H1 (cell line): ENCODE results near the gene MED16. TPM values are rescaled to one million over a fixed set of nuclear protein-coding genes. Genes with fewer than 3 reads are reported as not detected.
A peak's percentile ranks its signal among the peaks of the same experiment; 100 is the strongest.

Experiments used
- CTCF ChIA-PET: fragments of 300-600 bp; sonication (Branson Sonifier 250); formaldehyde crosslinking; loops from one replicate; lab custom pipeline; 2021; ENCODE audit not compliant: partially characterized antibody; lab: Charles Lee
- POLR2A ChIA-PET: fragments of 300-600 bp; sonication (Branson Sonifier 250); formaldehyde crosslinking; loops from one replicate; lab custom pipeline; 2021; ENCODE audit warnings: inconsistent platforms; ENCODE audit not compliant: partially characterized antibody; lab: Charles Lee
- DNase-seq, 2 experiments: peaks; one replicate each; pipeline versions ENCODE4 v3.0.0 to v3.0.0-alpha.2; 2010 to 2022; ENCODE audit warnings: low spot score in 2 of 2, low read depth in 1 of 2, mixed read lengths in 1 of 2
- FAIRE-seq: peaks from 2 replicates; lab custom pipeline; 2011; peaks lifted over from hg19 to GRCh38; lab: Jason Lieb, UNC
- H2AFZ ChIP-seq: 2 replicates; pipeline ENCODE4 v1.8.1; 2012; ENCODE audit warnings: low read length, inconsistent platforms
- H2AK5ac ChIP-seq: 2 replicates; pipeline ENCODE4 v1.6.1; 2013; ENCODE audit warnings: low read depth, low read length
- H2BK120ac ChIP-seq: replicated peaks from 2 replicates; pipeline ENCODE3; 2013; ENCODE audit warnings: low read depth, low read length, inconsistent platforms
- H2BK12ac ChIP-seq: 2 replicates; pipeline ENCODE4 v1.6.1; 2013; ENCODE audit warnings: low read depth, low read length
- H2BK15ac ChIP-seq: 2 replicates; pipeline ENCODE4 v1.6.1; 2013; ENCODE audit warnings: low read length
- H2BK20ac ChIP-seq: 2 replicates; pipeline ENCODE4 v1.6.1; 2013; ENCODE audit warnings: low read length
- H2BK5ac ChIP-seq: 2 replicates; pipeline ENCODE4 v1.6.1; 2013; ENCODE audit warnings: low read depth, low read length
- H3K14ac ChIP-seq: 2 replicates; pipeline ENCODE4 v1.6.1; 2013; ENCODE audit warnings: inconsistent platforms; ENCODE audit not compliant: insufficient read length
- H3K18ac ChIP-seq: 2 replicates; pipeline ENCODE4 v1.6.1; 2013; ENCODE audit warnings: low read length; ENCODE audit errors: extremely low read depth
- H3K23ac ChIP-seq: 2 replicates; pipeline ENCODE4 v1.6.1; 2013; ENCODE audit warnings: inconsistent platforms; ENCODE audit not compliant: insufficient read length
- H3K23me2 ChIP-seq: 2 replicates; pipeline ENCODE4 v1.6.1; 2013; ENCODE audit warnings: low read depth, low read length
- H3K27ac ChIP-seq: 2 replicates; pipeline ENCODE4 v1.6.1; 2011; ENCODE audit warnings: low read depth, low read length, inconsistent platforms
- H3K27me3 ChIP-seq, 4 experiments: replicated peaks in 1 of 4; 1 replicate in 1 of 4; 2 replicates in 3 of 4; pipeline versions ENCODE4 v1.6.1 to v1.8.1; 2011 to 2013; ENCODE audit warnings: low read length in 3 of 4, mild to moderate bottlenecking in 3 of 4, inconsistent platforms in 2 of 4, mixed read lengths in 2 of 4, moderate library complexity in 1 of 4; ENCODE audit not compliant: control insufficient read depth in 3 of 4, insufficient read depth in 3 of 4; ENCODE audit errors: extremely low read depth in 1 of 4
- H3K36me3 ChIP-seq, 4 experiments: 2 replicates each; pipeline versions ENCODE4 v1.6.1 to v1.8.1; 2011 to 2013; ENCODE audit warnings: mild to moderate bottlenecking in 4 of 4, low read length in 3 of 4, moderate library complexity in 2 of 4, control low read depth in 1 of 4, inconsistent platforms in 1 of 4; ENCODE audit not compliant: insufficient read depth in 4 of 4, control insufficient read depth in 2 of 4
- H3K4ac ChIP-seq: replicated peaks from 2 replicates; pipeline ENCODE3; 2013; ENCODE audit warnings: low read length, low read depth, mixed read lengths, inconsistent platforms; ENCODE audit not compliant: insufficient read length
- H3K4me1 ChIP-seq, 4 experiments: replicated peaks in 1 of 4; 1 replicate in 1 of 4; 2 replicates in 3 of 4; pipeline versions ENCODE4 v1.6.1 to v1.8.1; 2011 to 2013; ENCODE audit warnings: low read length in 3 of 4, inconsistent platforms in 2 of 4, mixed read lengths in 1 of 4; ENCODE audit not compliant: insufficient read depth in 4 of 4, control insufficient read depth in 3 of 4
- H3K4me2 ChIP-seq, 2 experiments: 2 replicates each; pipeline versions ENCODE4 v1.6.1 to v1.8.1; 2011 to 2013; ENCODE audit warnings: low read depth in 2 of 2, low read length in 2 of 2, control low read depth in 1 of 2, inconsistent platforms in 1 of 2, mild to moderate bottlenecking in 1 of 2; ENCODE audit not compliant: insufficient read depth in 1 of 2
- H3K4me3 ChIP-seq, 4 experiments: fragments of 200-600, 300-600 bp in 1 of 4; sonication (generic), shearing (Covaris generic), sonication (Bioruptor Twin) in 1 of 4; 2 replicates each; pipeline versions ENCODE4 v1.5.1 to v1.8.1; 2011 to 2016; ENCODE audit warnings: low read length in 4 of 4, low read depth in 3 of 4, control low read depth in 2 of 4, inconsistent platforms in 2 of 4, mild to moderate bottlenecking in 2 of 4, mixed read lengths in 1 of 4, moderate library complexity in 1 of 4; ENCODE audit not compliant: insufficient read depth in 2 of 4; ENCODE audit errors: extremely low read depth in 1 of 4
- H3K56ac ChIP-seq: replicated peaks from 2 replicates; pipeline ENCODE3; 2013; ENCODE audit warnings: low read depth, mild to moderate bottlenecking, mixed read lengths, low read length, inconsistent platforms; ENCODE audit not compliant: insufficient read length
- H3K79me1 ChIP-seq: 2 replicates; pipeline ENCODE4 v1.6.1; 2013; ENCODE audit warnings: low read depth, low read length, control low read depth
- H3K79me2 ChIP-seq, 2 experiments: 2 replicates each; pipeline versions ENCODE4 v1.6.1 to v1.8.1; 2012 to 2013; ENCODE audit warnings: low read length in 2 of 2, mild to moderate bottlenecking in 2 of 2, inconsistent platforms in 1 of 2; ENCODE audit not compliant: insufficient read depth in 2 of 2, control insufficient read depth in 1 of 2
- H3K9ac ChIP-seq, 4 experiments: replicated peaks in 1 of 4; 1 replicate in 1 of 4; 2 replicates in 3 of 4; pipeline versions ENCODE4 v1.6.1 to v1.8.1; 2011 to 2013; ENCODE audit warnings: low read depth in 3 of 4, low read length in 3 of 4, control low read depth in 2 of 4, mild to moderate bottlenecking in 2 of 4, moderate library complexity in 2 of 4, inconsistent platforms in 1 of 4; ENCODE audit errors: extremely low read depth in 1 of 4
- H3K9me3 ChIP-seq, 2 experiments: 2 replicates each; pipeline versions ENCODE4 v1.6.1 to v1.8.1; 2012 to 2013; ENCODE audit warnings: mild to moderate bottlenecking in 2 of 2, moderate library complexity in 2 of 2, control low read depth in 1 of 2, inconsistent platforms in 1 of 2, low read depth in 1 of 2, low read length in 1 of 2, mixed read lengths in 1 of 2; ENCODE audit not compliant: insufficient read depth in 2 of 2
- H4K20me1 ChIP-seq, 2 experiments: replicated peaks in 1 of 2; 2 replicates each; pipeline versions ENCODE3 to v1.8.1; 2011 to 2013; ENCODE audit warnings: inconsistent platforms in 2 of 2, low read length in 2 of 2, mild to moderate bottlenecking in 1 of 2; ENCODE audit not compliant: insufficient read depth in 2 of 2, control insufficient read depth in 1 of 2
- H4K5ac ChIP-seq: 2 replicates; pipeline ENCODE4 v1.6.1; 2013; ENCODE audit warnings: low read length, low read depth, mixed read lengths, inconsistent platforms; ENCODE audit not compliant: insufficient read length
- H4K8ac ChIP-seq: 2 replicates; pipeline ENCODE4 v1.8.0; 2013; ENCODE audit warnings: mild to moderate bottlenecking, moderate library complexity, low read length, inconsistent platforms; ENCODE audit not compliant: insufficient read depth; ENCODE audit errors: extremely low read depth
- H4K91ac ChIP-seq: replicated peaks from 2 replicates; pipeline ENCODE3; 2013; ENCODE audit warnings: low read length, mixed read lengths, inconsistent platforms; ENCODE audit not compliant: insufficient read length
- KDM4A ChIP-seq: IDR thresholded peaks from one replicate; pipeline ENCODE4 v1.7.1; 2012; ENCODE audit warnings: low read depth, mild to moderate bottlenecking, moderate library complexity, low read length, inconsistent platforms; ENCODE audit not compliant: severe bottlenecking
- KDM5A ChIP-seq: fragments of 200-600 bp; IDR thresholded peaks from 2 replicates; pipeline ENCODE4 v1.7.1; 2012; ENCODE audit warnings: mild to moderate bottlenecking, low read length, inconsistent platforms, mixed read lengths
- WGBS, 2 experiments: shearing (Covaris generic) in 1 of 2; methylation state at CpG; one replicate each; pipeline versions ENCODE4 v1.1.6 to v1.1.7; 2013 to 2015; ENCODE audit warnings: low lambda C conversion rate in 2 of 2, mixed read lengths in 2 of 2, inconsistent platforms in 1 of 2, low coverage in 1 of 2, missing lambda C conversion rate in 1 of 2; ENCODE audit not compliant: insufficient replicate concordance in 2 of 2, insufficient coverage in 1 of 2, insufficient read length in 1 of 2; ENCODE audit errors: extremely low coverage in 1 of 2, missing lambda C conversion rate in 1 of 2; 5-methylcytosine and 5-hydroxymethylcytosine counted together
- polyA plus RNA-seq, 7 experiments: library from polyadenylated mRNA; depleted of rRNA in 3 of 7; stranded (reverse) in 5 of 7; unstranded in 2 of 7; fragments of >200 nt in 5 of 7; fragments of 200-250 nt in 2 of 7; gene quantifications; 1 replicate in 5 of 7; 2 replicates in 1 of 7; 4 replicates in 1 of 7; pipeline versions ENCODE4 v1.2.1 to v1.2.3, GENCODE V29; 2011 to 2013; ENCODE audit warnings: missing spikeins in 2 of 7, mixed read lengths in 2 of 7
- total RNA-seq: library from RNA; stranded (reverse); fragmentation: NEBNext Ultra II Directional; extraction: Animal tissue kit (Norgen Biotek cat#: 25700); gene quantifications from 2 replicates; pipeline ENCODE4 v1.2.1, GENCODE V29; 2021

Gene MED16
- total and polyA plus RNA-seq, 2 of the 8 experiments (the other 6 are each of a cell fraction or from before 2014, with no cell fraction given): 51.0 to 67.2 TPM

DNA sequence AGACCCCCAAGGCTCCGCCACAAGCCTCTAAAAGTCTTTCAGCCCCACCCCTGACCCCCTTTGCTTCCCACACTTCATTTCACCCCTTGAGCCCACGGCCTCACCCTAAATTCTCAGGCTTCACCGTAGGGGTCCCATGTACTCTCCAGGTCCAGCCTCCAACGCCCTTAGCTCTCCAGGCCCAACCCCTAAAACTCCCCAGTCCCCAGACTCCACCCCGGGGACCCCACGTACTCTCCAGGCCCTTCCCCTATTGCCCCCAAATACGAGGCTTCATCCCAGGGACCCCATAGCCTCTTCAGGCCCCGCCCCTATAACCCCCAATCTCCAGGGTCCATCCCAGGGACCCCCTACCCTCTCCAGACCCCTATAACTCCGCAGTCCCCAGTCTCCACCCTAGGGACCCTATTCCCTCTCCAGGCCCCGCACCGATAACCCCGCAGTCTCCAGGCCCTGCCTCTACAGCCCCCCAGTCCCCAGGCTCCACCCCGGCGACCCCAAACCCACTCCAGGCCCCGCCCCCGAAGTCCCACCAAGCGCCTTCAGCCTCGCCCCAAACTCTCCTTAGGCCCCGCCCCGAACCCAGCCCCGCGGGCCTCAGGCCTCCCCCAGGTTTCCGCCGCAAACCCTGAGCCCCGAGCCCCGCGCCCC, 619 bp downstream of the MED16 start:
- ChIA-PET POLR2A (interaction anchor here (0.5 to 8.8 kb wide), 5 partner anchors 15 to 135 kb away, joined by 3 to 82 read pairs (median 13); partner anchors contain the start of gene CNN2), CTCF (interaction anchor here (0.6 to 1.4 kb wide), 5 partner anchors 10 to 688 kb away, joined by 3 to 6 read pairs (median 3); no protein-coding TSS in a partner anchor)
- Histone ChIP-seq H3K79me1 (peaks cover 7% of the 10 kb centered on the region), H3K4ac (no peak overlapping the region), H3K4me1 (peaks cover 0 to 5% (median under 1%) of the 10 kb centered on the region in 4 experiments; a peak in 3 of 7 replicates), H3K9me3 (no peaks in the 10 kb centered on the region), H3K9ac (peak overlapping the region in 3 of 4 experiments; percentile 13 to 50 (median 24); a peak in 2 of 7 replicates), H4K20me1 (peaks cover 0 to 13% of the 10 kb centered on the region in 2 experiments), H4K8ac (no peak overlapping the region), H3K23ac (no peak overlapping the region), H3K79me2 (no peaks in the 10 kb centered on the region; a peak in 1 of 4 replicates), H2BK120ac (no peak overlapping the region), H3K4me2 (peak overlapping the region; percentile 66 to 70), H3K18ac (no peak overlapping the region), H3K27me3 (no peaks in the 10 kb centered on the region), H2BK12ac (no peak overlapping the region), H3K4me3 (peak overlapping the region; percentile 48 to 91 (median 66)), H2AK5ac (no peak overlapping the region), H2AFZ (no peak overlapping the region), H2BK5ac (no peak overlapping the region; the same call in 1 of the 2 replicates), H3K56ac (peak overlapping the region; percentile 46), H3K27ac (no peak overlapping the region), H4K91ac (no peak overlapping the region), H4K5ac (no peak overlapping the region), H3K23me2 (peaks cover 3% of the 10 kb centered on the region; the same call in 1 of the 2 replicates), H2BK20ac (no peak overlapping the region), H3K36me3 (peaks cover 0 to 13% (median 5%) of the 10 kb centered on the region in 4 experiments; a peak in 3 of 8 replicates), H3K14ac (no peak overlapping the region), H2BK15ac (no peak overlapping the region)
- TF ChIP-seq KDM4A (no peak), KDM5A (0 out of 2 replicates have a peak, but pooled peaks have one; percentile 6)
- 17% methylated on average over 9 of the region's 27 CpGs; no CpG with 5 or more reads in 1 of the 2 experiments for WGBS, 2 experiments
- DNase-seq: no peak
- FAIRE-seq: no peak
